Endodermal cell (in vitro differentiated cells): ENCODE data around the gene LGALS7. TPM values are rescaled to one million over a fixed set of nuclear protein-coding genes. Genes with fewer than 3 reads are reported as not detected.
"Not testable (repeated sequence)": the region's sequence is repeated elsewhere in the genome, so short reads cannot be mapped to it uniquely, and the experiment has no call there.

Source experiments
- DNase-seq: peaks from one replicate; pipeline ENCODE4 v3.0.0-alpha.2; 2017
- H3K27ac ChIP-seq: 2 replicates; pipeline ENCODE4 v1.5.1; 2013; ENCODE audit warnings: mild to moderate bottlenecking, low read depth, low read length, moderate library complexity
- H3K27me3 ChIP-seq: 2 replicates; pipeline ENCODE4 v1.6.1; 2013; ENCODE audit warnings: mild to moderate bottlenecking, low read length, moderate library complexity; ENCODE audit not compliant: insufficient read depth, control insufficient read depth, poor library complexity, severe bottlenecking
- H3K36me3 ChIP-seq: 2 replicates; pipeline ENCODE4 v1.7.0; 2013; ENCODE audit warnings: mild to moderate bottlenecking, low read length, moderate library complexity; ENCODE audit not compliant: control insufficient read depth, insufficient read depth
- H3K4me1 ChIP-seq: one replicate; pipeline ENCODE4 v1.7.0; 2013; ENCODE audit warnings: low read length; ENCODE audit not compliant: control insufficient read depth, insufficient read depth
- H3K4me3 ChIP-seq: 2 replicates; pipeline ENCODE4 v1.5.1; 2013; ENCODE audit warnings: mild to moderate bottlenecking, low read length, moderate library complexity
- H3K9ac ChIP-seq: 2 replicates; pipeline ENCODE4 v1.6.1; 2013; ENCODE audit warnings: mild to moderate bottlenecking, low read length, moderate library complexity; ENCODE audit not compliant: poor library complexity, severe bottlenecking; ENCODE audit errors: extremely low read depth
- H3K9me3 ChIP-seq: 2 replicates; pipeline ENCODE4 v1.6.1; 2013; ENCODE audit warnings: mild to moderate bottlenecking, low read length, moderate library complexity; ENCODE audit not compliant: control insufficient read depth
- H3K27ac Mint-ChIP-seq: 2 replicates; pipeline ENCODE4 v1.8.0; 2020; ENCODE audit warnings: mixed read lengths
- H3K27me3 Mint-ChIP-seq: 2 replicates; pipeline ENCODE4 v1.8.0; 2021; ENCODE audit warnings: mild to moderate bottlenecking, mixed read lengths; ENCODE audit not compliant: insufficient read depth
- H3K36me3 Mint-ChIP-seq: 2 replicates; pipeline ENCODE4 v1.8.0; 2020; ENCODE audit warnings: low read depth, mixed read lengths
- H3K4me1 Mint-ChIP-seq: 2 replicates; pipeline ENCODE4 v1.8.0; 2020; ENCODE audit warnings: mixed read lengths
- H3K4me3 Mint-ChIP-seq: 2 replicates; pipeline ENCODE4 v1.8.0; 2020; ENCODE audit warnings: mild to moderate bottlenecking, moderate library complexity, mixed read lengths
- H3K9me3 Mint-ChIP-seq: 2 replicates; pipeline ENCODE4 v1.8.0; 2020; ENCODE audit warnings: mild to moderate bottlenecking, mixed read lengths
- WGBS, 2 experiments: methylation state at CpG; one replicate each; pipeline versions ENCODE4 v1.1.5 to v1.1.7; 2013; ENCODE audit warnings: missing lambda C conversion rate in 2 of 2, mixed read lengths in 1 of 2; ENCODE audit not compliant: insufficient coverage in 1 of 2, insufficient read length in 1 of 2; 5-methylcytosine and 5-hydroxymethylcytosine counted together
- total RNA-seq, 2 donors: library from RNA; stranded (reverse); fragmentation: NEBNext Ultra II Directional in 1 of 2; extraction: Animal tissue kit (Norgen Biotek cat#: 25700) in 1 of 2; gene quantifications; 2 replicates in 1 of 2; 3 replicates in 1 of 2; pipeline ENCODE4 v1.2.1, GENCODE V29; 2021
- TF ChIP-seq, protein P1 (sequence below): fragments of 200-600 bp; sonication (generic); conservative IDR thresholded peaks from 2 replicates; pipeline ENCODE4 v1.5.0; 2021; ENCODE audit warnings: antibody characterized with exemption, mild to moderate bottlenecking

LGALS7 gene
- total RNA-seq, 2 donors from 2014 or later = 1.8 TPM; not detected in 1

GRCh38 chr19:38785187-38785699 lies 11.9 kb upstream of the LGALS7 start:
- H3K9ac ChIP-seq = no peak overlapping the region
- TF ChIP-seq, protein P1, sequence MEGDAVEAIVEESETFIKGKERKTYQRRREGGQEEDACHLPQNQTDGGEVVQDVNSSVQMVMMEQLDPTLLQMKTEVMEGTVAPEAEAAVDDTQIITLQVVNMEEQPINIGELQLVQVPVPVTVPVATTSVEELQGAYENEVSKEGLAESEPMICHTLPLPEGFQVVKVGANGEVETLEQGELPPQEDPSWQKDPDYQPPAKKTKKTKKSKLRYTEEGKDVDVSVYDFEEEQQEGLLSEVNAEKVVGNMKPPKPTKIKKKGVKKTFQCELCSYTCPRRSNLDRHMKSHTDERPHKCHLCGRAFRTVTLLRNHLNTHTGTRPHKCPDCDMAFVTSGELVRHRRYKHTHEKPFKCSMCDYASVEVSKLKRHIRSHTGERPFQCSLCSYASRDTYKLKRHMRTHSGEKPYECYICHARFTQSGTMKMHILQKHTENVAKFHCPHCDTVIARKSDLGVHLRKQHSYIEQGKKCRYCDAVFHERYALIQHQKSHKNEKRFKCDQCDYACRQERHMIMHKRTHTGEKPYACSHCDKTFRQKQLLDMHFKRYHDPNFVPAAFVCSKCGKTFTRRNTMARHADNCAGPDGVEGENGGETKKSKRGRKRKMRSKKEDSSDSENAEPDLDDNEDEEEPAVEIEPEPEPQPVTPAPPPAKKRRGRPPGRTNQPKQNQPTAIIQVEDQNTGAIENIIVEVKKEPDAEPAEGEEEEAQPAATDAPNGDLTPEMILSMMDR = no peak
- DNase-seq = no peak
- H3K27me3 Mint-ChIP-seq = peaks cover 3% of the 10 kb centered on the region
- no peaks in the 10 kb centered on the region for H3K4me1 ChIP-seq
- no peaks in the 10 kb centered on the region for H3K36me3 ChIP-seq
- H3K9me3 Mint-ChIP-seq = no peaks in the 10 kb centered on the region
- H3K4me1 Mint-ChIP-seq = peaks cover 7% of the 10 kb centered on the region
- H3K4me3 ChIP-seq = no peak overlapping the region
- WGBS, 2 experiments = 85 to 98% methylated on average over 7 of the region's 7 CpGs
- no peaks in the 10 kb centered on the region for H3K27me3 ChIP-seq
- no peak overlapping the region for H3K4me3 Mint-ChIP-seq
- no peaks in the 10 kb centered on the region for H3K9me3 ChIP-seq
- no peak overlapping the region for H3K27ac ChIP-seq
- no peaks in the 10 kb centered on the region for H3K36me3 Mint-ChIP-seq
- no peak overlapping the region for H3K27ac Mint-ChIP-seq

- Histone ChIP-seq H3K36me3 (no peaks in the 10 kb centered on the region), H3K9me3 (no peaks in the 10 kb centered on the region), H3K9ac (no peak overlapping the region), H3K27ac (no peak overlapping the region), H3K27me3 (no peaks in the 10 kb centered on the region), H3K4me3 (no peak overlapping the region), H3K4me1 (no peaks in the 10 kb centered on the region)
- no peaks in the 10 kb centered on the region for H3K36me3 Mint-ChIP-seq
- H3K9me3 Mint-ChIP-seq = no peaks in the 10 kb centered on the region
- TF ChIP-seq, protein P1 = no peak
- no peak overlapping the region for H3K4me3 Mint-ChIP-seq
- peaks cover 7% of the 10 kb centered on the region for H3K4me1 Mint-ChIP-seq
- H3K27me3 Mint-ChIP-seq = peaks cover 4% of the 10 kb centered on the region
- DNase-seq = no peak
- H3K27ac Mint-ChIP-seq = no peak overlapping the region
- 75 to 76% methylated on average over 3 of the region's 3 CpGs for WGBS, 2 experiments
Observed at GRCh38 chr19:38784224-38784623, 10.9 kb upstream of the LGALS7 start.

DNA sequence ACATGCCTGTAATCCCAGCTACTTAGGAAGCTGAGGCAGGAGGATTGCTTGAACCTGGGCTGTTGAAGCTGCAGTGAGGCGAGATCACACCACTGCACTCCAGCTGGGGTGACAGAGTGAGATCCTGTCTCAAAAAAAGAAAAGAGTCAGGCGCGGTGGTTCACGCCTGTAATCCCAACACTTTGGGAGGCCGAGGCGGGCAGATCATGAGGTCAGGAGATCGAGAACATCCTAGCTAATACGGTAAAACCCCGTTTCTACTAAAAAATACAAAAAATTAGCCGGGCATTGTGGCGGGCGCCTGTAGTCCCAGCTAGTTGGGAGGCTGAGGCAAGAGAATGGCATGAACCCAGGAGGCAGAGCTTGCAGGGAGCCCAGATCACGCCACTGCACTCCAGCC lies 8.9 kb upstream of the LGALS7 start:
- H3K9ac ChIP-seq, H3K36me3 ChIP-seq, DNase-seq, H3K4me3 ChIP-seq, H3K4me1 ChIP-seq, H3K4me1 Mint-ChIP-seq, H3K27ac Mint-ChIP-seq, H3K27me3 ChIP-seq, H3K9me3 ChIP-seq, H3K4me3 Mint-ChIP-seq, H3K27me3 Mint-ChIP-seq, H3K36me3 Mint-ChIP-seq, H3K9me3 Mint-ChIP-seq, H3K27ac ChIP-seq: not testable (repeated sequence)
- 92 to 93% methylated on average over 11 to 13 of the region's 13 CpGs for WGBS, 2 experiments

- WGBS, 2 experiments = 89 to 90% methylated on average over 7 of the region's 7 CpGs
- Histone ChIP-seq H3K27ac (no peak overlapping the region), H3K4me1 (no peaks in the 10 kb centered on the region), H3K27me3 (no peaks in the 10 kb centered on the region), H3K9me3 (no peaks in the 10 kb centered on the region), H3K9ac (no peak overlapping the region), H3K36me3 (no peaks in the 10 kb centered on the region), H3K4me3 (no peak overlapping the region)
- H3K27ac Mint-ChIP-seq = no peak overlapping the region
- no peak overlapping the region for H3K4me3 Mint-ChIP-seq
- no peak for DNase-seq
- TF ChIP-seq, protein P1 = no peak
- H3K36me3 Mint-ChIP-seq = no peaks in the 10 kb centered on the region
- no peaks in the 10 kb centered on the region for H3K9me3 Mint-ChIP-seq
- H3K4me1 Mint-ChIP-seq = peaks cover 3% of the 10 kb centered on the region
- H3K27me3 Mint-ChIP-seq = peaks cover 4% of the 10 kb centered on the region
Observed at GRCh38 chr19:38781058-38781457, 7.7 kb upstream of the LGALS7 start.
